Transverse colon (tissue), 4 donors: ENCODE results near the gene SETD3. TPM values are rescaled to one million over a fixed set of nuclear protein-coding genes. Genes with fewer than 3 reads are reported as not detected.

Experiments used
- DNase-seq: peaks from one replicate; pipeline ENCODE4 v3.0.0-alpha.2; 2019
- H3K27ac ChIP-seq, 4 donors: fragments of 200-600 bp; sonication (generic); 2 replicates each; pipeline ENCODE4 v1.5.1; 2016 to 2018; ENCODE audit warnings: inconsistent platforms in 4 of 4
- H3K27me3 ChIP-seq: fragments of 200-600 bp; sonication (generic); 2 replicates; pipeline ENCODE4 v1.5.1; 2017; ENCODE audit warnings: inconsistent platforms
- H3K36me3 ChIP-seq, 4 donors: fragments of 200-600 bp; sonication (generic); 2 replicates each; pipeline ENCODE4 v1.5.1; 2017 to 2019; ENCODE audit warnings: inconsistent platforms in 4 of 4
- H3K4me1 ChIP-seq, 4 donors: fragments of 200-600 bp; sonication (generic); 2 replicates each; pipeline ENCODE4 v1.5.1; 2017 to 2020; ENCODE audit warnings: inconsistent platforms in 4 of 4
- H3K4me3 ChIP-seq, 4 donors: fragments of 200-600 bp; sonication (generic); 1 replicate in 1 of 4; 2 replicates in 3 of 4; pipeline versions ENCODE4 v1.5.1 to v1.6.1; 2017 to 2019; ENCODE audit warnings: inconsistent platforms in 4 of 4
- H3K9me3 ChIP-seq, 2 donors: fragments of 200-600 bp; sonication (generic); 2 replicates each; pipeline ENCODE4 v1.5.1; 2017 to 2019; ENCODE audit warnings: inconsistent platforms in 2 of 2
- EP300 ChIP-seq: sonication (generic); formaldehyde crosslinking; IDR thresholded peaks from one replicate; pipeline ENCODE4 v1.6.1; 2017; ENCODE audit warnings: antibody characterized with exemption, low read depth
- POLR2A ChIP-seq: fragments of 450-650 bp; IDR thresholded peaks from one replicate; pipeline ENCODE4 v1.6.1; 2016; ENCODE audit warnings: antibody characterized with exemption, mild to moderate bottlenecking, moderate library complexity
- POLR2AphosphoS5 ChIP-seq, 3 donors: sonication (generic); formaldehyde crosslinking; IDR thresholded peaks; one replicate each; pipeline ENCODE4 v1.6.1; 2016; ENCODE audit warnings: antibody characterized with exemption in 3 of 3
- WGBS, 2 donors: methylation state at CpG; one replicate each; pipeline ENCODE4 v1.1.5; 2018; ENCODE audit warnings: low coverage in 1 of 2; 5-methylcytosine and 5-hydroxymethylcytosine counted together
- in situ Hi-C, 4 donors: fragments of 200-750 bp; cut with MboI; loops; one replicate each; pipeline versions ENCODE4 v1.15.0 to v1.15.1; 2017; ENCODE audit warnings: low sequenced_read_pairs in 3 of 4, low pct_ligation_motif_present in 1 of 4, low pct_unique_long_range_greater_than_20kb in 1 of 4
- intact Hi-C: fragments of 100-400 bp; cut with DNase I; formaldehyde crosslinking; loops from one replicate; pipeline ENCODE4 v1.15.1; 2023; ENCODE audit warnings: low total_unique reads
- total RNA-seq, 4 donors: library from RNA; depleted of rRNA; stranded (reverse); fragments of >200 nt; gene quantifications; one replicate each; pipeline ENCODE4 v1.1.0, GENCODE V29; 2016
- TF ChIP-seq, protein P1 (sequence below), 5 experiments: fragments of 200-600 bp in 3 of 5; fragments of 450-650 bp in 2 of 5; sonication (generic) in 3 of 5; IDR thresholded peaks; 1 replicate in 2 of 5; 2 replicates in 3 of 5; pipeline ENCODE4 v1.5.1; 2016 to 2017; ENCODE audit warnings: antibody characterized with exemption in 5 of 5, inconsistent platforms in 3 of 5, mild to moderate bottlenecking in 2 of 5, moderate library complexity in 1 of 5

SETD3 gene
- total RNA-seq, 4 donors from 2014 or later: 50.1 to 224 (median 68.8) TPM

- no peaks in the 10 kb centered on the region for H3K9me3 ChIP-seq
- in situ Hi-C loops (no loop called here), intact Hi-C loops (no loop called here)
- peaks cover 0 to 11% (median 5%) of the 10 kb centered on the region in 4 donors for H3K4me1 ChIP-seq
- H3K4me3 ChIP-seq: no peak overlapping the region
- 87 to 91% methylated on average over 3 to 4 of the region's 4 CpGs for WGBS, 2 donors
- TF ChIP-seq POLR2AphosphoS5 (IDR thresholded peaks at IDR 0.05) (no peak), EP300 (no peak)
- no peaks in the 10 kb centered on the region for H3K27me3 ChIP-seq
- DNase-seq: no peak
- H3K36me3 ChIP-seq: peaks cover 0 to 25% (median 10%) of the 10 kb centered on the region in 4 donors
- no peak overlapping the region for H3K27ac ChIP-seq
Observed at GRCh38 chr14:99463974-99464373, 16.7 kb downstream of the SETD3 start.

DNA sequence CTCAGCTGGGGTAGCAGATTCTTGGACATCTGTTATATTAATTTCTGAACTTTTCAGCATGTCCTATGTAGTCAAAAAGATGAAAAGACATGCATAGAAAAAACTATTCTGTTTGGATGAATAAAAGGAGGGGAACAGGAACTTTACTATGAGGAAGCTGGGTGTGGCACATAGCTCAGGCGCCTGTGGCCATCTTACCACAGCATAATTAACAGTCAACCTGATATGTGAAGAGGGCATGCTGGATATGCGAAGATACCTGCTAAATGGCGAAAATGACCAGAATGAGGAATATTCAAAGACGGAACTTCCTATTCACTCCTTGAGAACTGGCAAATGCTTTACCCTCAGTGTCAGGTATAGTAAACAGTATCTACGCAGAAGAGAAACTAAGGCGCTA, 18.4 kb downstream of the SETD3 start:
- WGBS, 2 donors: 65 to 79% methylated on average over 6 of the region's 6 CpGs
- H3K27me3 ChIP-seq: no peaks in the 10 kb centered on the region
- no peak for DNase-seq
- intact Hi-C loops (no loop called here), in situ Hi-C loops (no loop called here)
- H3K27ac ChIP-seq: no peak overlapping the region
- peaks cover 0 to 1% (median under 1%) of the 10 kb centered on the region in 4 donors for H3K4me1 ChIP-seq
- H3K4me3 ChIP-seq: no peak overlapping the region
- TF ChIP-seq POLR2AphosphoS5 (IDR thresholded peaks at IDR 0.05) (no peak), POLR2A (no peak), EP300 (no peak)
- TF ChIP-seq, protein P1, sequence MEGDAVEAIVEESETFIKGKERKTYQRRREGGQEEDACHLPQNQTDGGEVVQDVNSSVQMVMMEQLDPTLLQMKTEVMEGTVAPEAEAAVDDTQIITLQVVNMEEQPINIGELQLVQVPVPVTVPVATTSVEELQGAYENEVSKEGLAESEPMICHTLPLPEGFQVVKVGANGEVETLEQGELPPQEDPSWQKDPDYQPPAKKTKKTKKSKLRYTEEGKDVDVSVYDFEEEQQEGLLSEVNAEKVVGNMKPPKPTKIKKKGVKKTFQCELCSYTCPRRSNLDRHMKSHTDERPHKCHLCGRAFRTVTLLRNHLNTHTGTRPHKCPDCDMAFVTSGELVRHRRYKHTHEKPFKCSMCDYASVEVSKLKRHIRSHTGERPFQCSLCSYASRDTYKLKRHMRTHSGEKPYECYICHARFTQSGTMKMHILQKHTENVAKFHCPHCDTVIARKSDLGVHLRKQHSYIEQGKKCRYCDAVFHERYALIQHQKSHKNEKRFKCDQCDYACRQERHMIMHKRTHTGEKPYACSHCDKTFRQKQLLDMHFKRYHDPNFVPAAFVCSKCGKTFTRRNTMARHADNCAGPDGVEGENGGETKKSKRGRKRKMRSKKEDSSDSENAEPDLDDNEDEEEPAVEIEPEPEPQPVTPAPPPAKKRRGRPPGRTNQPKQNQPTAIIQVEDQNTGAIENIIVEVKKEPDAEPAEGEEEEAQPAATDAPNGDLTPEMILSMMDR (IDR thresholded peaks at IDR 0.05): no peak
- no peaks in the 10 kb centered on the region for H3K9me3 ChIP-seq
- peaks cover 0 to 25% (median 12%) of the 10 kb centered on the region in 4 donors for H3K36me3 ChIP-seq

DNA sequence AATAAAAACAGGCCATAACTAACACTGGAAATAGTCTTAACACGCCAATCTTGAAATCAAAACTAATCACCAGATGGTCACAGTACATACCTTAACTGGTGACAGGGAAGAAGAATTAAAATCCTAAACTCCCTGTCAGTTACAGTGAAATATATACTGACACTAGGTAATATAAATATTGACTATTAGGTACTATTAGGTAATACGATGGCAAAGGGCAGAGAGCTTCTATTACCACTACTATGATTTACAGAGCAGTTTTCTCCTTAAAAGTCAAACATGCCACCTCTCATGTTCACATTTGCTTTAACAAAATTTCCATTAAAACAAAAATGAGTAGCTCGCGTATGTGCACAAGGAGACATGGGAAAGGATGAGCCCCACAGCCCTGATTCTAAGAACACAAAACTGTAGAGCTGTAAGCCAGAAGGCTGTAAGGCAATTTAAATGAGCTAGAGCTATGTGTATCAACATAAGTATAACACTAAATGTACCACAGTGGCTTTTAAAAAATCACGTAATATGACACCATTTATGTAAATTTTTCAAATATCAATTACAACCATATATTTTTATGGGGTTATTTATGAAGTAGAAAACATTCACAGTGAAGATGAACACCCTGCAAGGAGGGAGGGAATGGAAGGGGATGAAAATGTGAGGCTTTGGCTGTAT, 19.1 kb downstream of the SETD3 start:
- no peak for TF ChIP-seq POLR2AphosphoS5 (IDR thresholded peaks at IDR 0.05)
- no peak for TF ChIP-seq EP300
- no peak for TF ChIP-seq POLR2A
- TF ChIP-seq, protein P1 (IDR thresholded peaks at IDR 0.05): no peak
- in situ Hi-C loops (no loop called here), intact Hi-C loops (no loop called here)
- no peaks in the 10 kb centered on the region for H3K27me3 ChIP-seq
- peaks cover 0 to 32% (median 13%) of the 10 kb centered on the region in 4 donors for H3K36me3 ChIP-seq
- DNase-seq: no peak
- H3K4me1 ChIP-seq: no peaks in the 10 kb centered on the region
- H3K4me3 ChIP-seq: no peak overlapping the region
- H3K9me3 ChIP-seq: no peaks in the 10 kb centered on the region
- no peak overlapping the region for H3K27ac ChIP-seq
- 92 to 94% methylated on average over 5 of the region's 5 CpGs for WGBS, 2 donors

GRCh38 chr14:99460793-99461192, 19.9 kb downstream of the SETD3 start:
- TF ChIP-seq POLR2A (no peak), EP300 (no peak), POLR2AphosphoS5 (IDR thresholded peaks at IDR 0.05) (no peak)
- TF ChIP-seq, protein P1 (IDR thresholded peaks at IDR 0.05): no peak
- H3K4me1 ChIP-seq: no peaks in the 10 kb centered on the region
- H3K36me3 ChIP-seq: peaks cover 0 to 36% (median 17%) of the 10 kb centered on the region in 4 donors
- H3K9me3 ChIP-seq: no peaks in the 10 kb centered on the region
- no peaks in the 10 kb centered on the region for H3K27me3 ChIP-seq
- in situ Hi-C loops: no loop called here
- WGBS, 2 donors: 91 to 100% methylated on average over 1 to 3 of the region's 3 CpGs
- no peak overlapping the region for H3K27ac ChIP-seq
- no peak overlapping the region for H3K4me3 ChIP-seq
- intact Hi-C loops: no loop called here
- DNase-seq: no peak
